Cardiac muscle cell (in vitro differentiated cells and primary cell): Measurements from ENCODE around the gene ARID4A. TPM values are rescaled to one million over a fixed set of nuclear protein-coding genes. Genes with fewer than 3 reads are reported as not detected.

Experiments used
- DNase-seq, 2 donors: peaks; one replicate each; pipeline versions ENCODE4 v3.0.0 to v3.0.0-alpha.2; 2010 to 2017; ENCODE audit warnings: low read depth in 1 of 2, low spot score in 1 of 2
- H3K27ac ChIP-seq: fragments of 200-600 bp; sonication (generic); 2 replicates; pipeline ENCODE4 v1.5.1; 2016
- H3K27me3 ChIP-seq: fragments of 200-600 bp; sonication (generic); 2 replicates; pipeline ENCODE4 v1.6.0; 2016; ENCODE audit warnings: control low read depth
- H3K36me3 ChIP-seq: fragments of 200-600 bp; sonication (generic); 2 replicates; pipeline ENCODE4 v1.5.1; 2016; ENCODE audit warnings: control low read depth
- H3K4me1 ChIP-seq: fragments of 200-600 bp; sonication (generic); 2 replicates; pipeline ENCODE4 v1.8.1; 2017; ENCODE audit warnings: low read depth, mild to moderate bottlenecking, mixed run types
- H3K4me3 ChIP-seq: fragments of 200-600 bp; sonication (generic); 2 replicates; pipeline ENCODE4 v1.5.1; 2016; ENCODE audit warnings: mild to moderate bottlenecking
- H3K9me3 ChIP-seq: fragments of 200-600 bp; sonication (generic); 2 replicates; pipeline ENCODE4 v1.5.1; 2017; ENCODE audit warnings: low read depth, mild to moderate bottlenecking, control low read depth
- CTCF ChIP-seq: IDR thresholded peaks from 2 replicates; pipeline ENCODE4 v1.5.1; 2012; ENCODE audit warnings: low read depth, mild to moderate bottlenecking, low read length
- polyA plus RNA-seq: library from polyadenylated mRNA; unstranded; fragments of >200 nt; fragmentation: Nextera tagmentation; extraction: Ambion mirVana; gene quantifications from 2 replicates; pipeline ENCODE4 v1.2.1, GENCODE V29; 2016
- total RNA-seq: library from RNA; depleted of rRNA; stranded (reverse); fragments of >200 nt; gene quantifications from 2 replicates; pipeline ENCODE4 v1.2.3, GENCODE V29; 2016

The ARID4A gene
- total and polyA plus RNA-seq, 2 experiments from 2014 or later, result 14.7 to 27.0 TPM

- no peak for TF ChIP-seq CTCF
- Histone ChIP-seq H3K27ac (no peak overlapping the region), H3K27me3 (no peaks in the 10 kb centered on the region), H3K36me3 (peaks cover 50% of the 10 kb centered on the region), H3K9me3 (no peaks in the 10 kb centered on the region), H3K4me3 (no peak overlapping the region), H3K4me1 (no peaks in the 10 kb centered on the region)
- no peak for DNase-seq
These were observed 68.9 kb downstream of the ARID4A start for GRCh38 chr14:58367296-58367695.

DNA sequence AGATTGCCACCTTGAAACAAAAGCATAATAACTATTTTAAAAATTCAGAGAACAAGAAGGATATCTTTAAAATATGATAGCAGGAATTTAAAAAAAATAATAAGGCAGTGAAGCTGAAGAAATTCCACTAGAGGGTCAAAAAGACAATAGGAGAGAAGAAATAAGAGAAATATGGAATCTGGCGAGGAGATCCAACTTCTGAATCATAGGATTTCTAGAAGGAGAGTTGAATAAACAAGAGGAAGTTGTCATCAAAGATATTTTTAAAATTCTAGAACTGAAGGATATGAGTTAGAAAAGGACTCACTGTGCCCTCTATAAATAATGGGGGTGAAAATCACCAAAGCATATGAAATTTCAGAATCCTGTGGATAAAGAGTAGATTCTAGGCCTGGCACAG is 70.6 kb downstream of the ARID4A start:
- DNase-seq, result peak in 1 of 2 donors; percentile 4
- Histone ChIP-seq H3K27ac (no peak overlapping the region), H3K9me3 (no peaks in the 10 kb centered on the region), H3K4me3 (no peak overlapping the region), H3K27me3 (no peaks in the 10 kb centered on the region), H3K4me1 (no peaks in the 10 kb centered on the region), H3K36me3 (peaks cover 62% of the 10 kb centered on the region)
- TF ChIP-seq CTCF, result no peak

DNA sequence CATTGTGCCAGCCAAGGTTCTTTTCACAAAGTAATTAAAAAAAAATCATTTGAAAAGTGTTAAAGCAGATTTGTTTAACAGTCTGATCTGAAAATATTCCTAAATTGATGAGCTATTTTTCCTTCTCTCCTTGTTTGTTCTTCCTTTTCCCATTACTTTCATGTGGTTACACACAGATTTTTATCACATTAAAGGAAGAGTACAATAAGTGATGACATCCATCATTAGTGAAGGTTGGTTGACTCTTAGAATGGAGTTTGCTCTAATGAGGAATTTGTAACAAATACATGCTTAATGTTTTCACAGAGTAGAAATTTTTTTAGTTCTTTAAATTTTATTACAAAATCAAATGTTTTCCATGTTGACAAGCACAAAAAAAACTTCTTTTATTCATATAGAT is 78.4 kb downstream of the ARID4A start:
- DNase-seq, result no peak
- Histone ChIP-seq H3K9me3 (no peaks in the 10 kb centered on the region), H3K36me3 (peaks cover 17% of the 10 kb centered on the region), H3K27me3 (no peaks in the 10 kb centered on the region), H3K4me1 (no peaks in the 10 kb centered on the region), H3K4me3 (no peak overlapping the region), H3K27ac (no peak overlapping the region)
- no peak for TF ChIP-seq CTCF

- TF ChIP-seq CTCF, result no peak
- H3K9me3 ChIP-seq, result no peaks in the 10 kb centered on the region
- no peak for DNase-seq
- H3K36me3 ChIP-seq, result no peaks in the 10 kb centered on the region
- H3K27ac ChIP-seq, result no peak overlapping the region
- no peaks in the 10 kb centered on the region for H3K4me1 ChIP-seq
- H3K4me3 ChIP-seq, result no peak overlapping the region
- peaks cover 4% of the 10 kb centered on the region for H3K27me3 ChIP-seq
These were observed 92.5 kb downstream of the ARID4A start for GRCh38 chr14:58390830-58391229.

DNA sequence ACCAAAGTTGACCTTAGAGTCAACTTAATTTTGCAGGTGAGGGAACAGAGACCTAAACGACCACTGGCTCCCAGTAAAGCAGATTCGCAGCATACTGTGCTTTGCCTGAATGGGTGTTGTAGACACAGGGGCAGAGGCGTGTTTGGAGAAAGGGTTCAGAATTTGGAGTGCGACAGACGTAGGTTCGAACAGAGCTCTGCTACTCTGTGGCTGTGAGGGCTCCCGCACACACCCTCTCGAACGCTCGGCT is 97.1 kb downstream of the ARID4A start:
- Histone ChIP-seq H3K4me3 (peak overlapping the region; percentile 39), H3K36me3 (no peaks in the 10 kb centered on the region), H3K27me3 (peaks cover 14% of the 10 kb centered on the region), H3K4me1 (no peaks in the 10 kb centered on the region), H3K9me3 (no peaks in the 10 kb centered on the region), H3K27ac (no peak overlapping the region)
- no peak for TF ChIP-seq CTCF
- DNase-seq, result no peak
